Ovary (tissue), 3 donors: ENCODE measurements around the gene OR8G5.

Experiments used
- CTCF ChIP-seq, 3 donors: fragments of 450-650 bp in 2 of 3; fragments of 200-600 bp in 1 of 3; IDR thresholded peaks; one replicate each; pipeline versions ENCODE4 v1.5.1 to v1.8.0; 2016 to 2022; ENCODE audit warnings: antibody characterized with exemption in 3 of 3, mild to moderate bottlenecking in 1 of 3
- EP300 ChIP-seq: sonication (generic); formaldehyde crosslinking; IDR thresholded peaks from one replicate; pipeline ENCODE4 v1.6.1; 2017; ENCODE audit warnings: antibody characterized with exemption
- POLR2A ChIP-seq: fragments of 450-650 bp; IDR thresholded peaks from one replicate; pipeline ENCODE4 v1.6.1; 2017; ENCODE audit warnings: antibody characterized with exemption, mild to moderate bottlenecking, moderate library complexity
- donor health status: DM: no; HTN: no; CAD: no.

- TF ChIP-seq CTCF (IDR thresholded peaks at IDR 0.05) (no peak), POLR2A (no peak), EP300 (no peak)
These were observed 55.5 kb downstream of the OR8G5 start for GRCh38 chr11:124311670-124312069.
